ENCODE results near the gene ZBTB34. TPM values are rescaled to one million over a fixed set of nuclear protein-coding genes. Genes with fewer than 3 reads are reported as not detected.

Gene ZBTB34
- total RNA-seq, 2 donors from 2014 or later = 4.5 to 10.8 TPM

DNA sequence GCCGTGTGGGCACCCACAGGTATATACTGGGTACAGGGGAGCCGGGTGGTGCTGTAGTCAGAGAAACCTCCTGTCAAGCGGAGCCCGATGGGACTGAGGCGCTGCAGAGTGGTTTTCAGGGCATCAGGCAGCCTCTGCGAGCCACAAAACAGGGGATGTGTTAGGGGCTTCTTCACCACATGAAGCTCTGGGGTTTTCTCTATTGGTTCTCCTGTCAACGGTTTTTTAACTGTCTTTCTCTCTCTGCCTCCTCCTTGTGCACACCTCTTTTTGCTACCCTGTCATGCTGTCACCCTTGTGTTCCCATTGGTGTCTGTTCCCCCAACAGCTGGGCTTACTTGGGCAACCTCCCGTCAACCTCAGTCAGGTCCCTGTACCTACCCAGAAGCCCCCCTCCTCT, 74.0 kb downstream of the ZBTB34 start:
- intact Hi-C loops (cut with DNase I) = no loop called here
- no peak overlapping the region for H3K4me3 ChIP-seq
- H3K36me3 ChIP-seq = no peaks in the 10 kb centered on the region
- 94% methylated on average over 8 of the region's 8 CpGs for WGBS
- no peaks in the 10 kb centered on the region for H3K27me3 ChIP-seq (replicated peaks; ENCODE audit: insufficient read depth)
- no peaks in the 10 kb centered on the region for H3K4me1 ChIP-seq (replicated peaks)
- TF ChIP-seq POLR2AphosphoS5 (IDR thresholded peaks at IDR 0.05) = no peak
- TF ChIP-seq POLR2A (IDR thresholded peaks at IDR 0.05) = no peak
- TF ChIP-seq, protein P1, sequence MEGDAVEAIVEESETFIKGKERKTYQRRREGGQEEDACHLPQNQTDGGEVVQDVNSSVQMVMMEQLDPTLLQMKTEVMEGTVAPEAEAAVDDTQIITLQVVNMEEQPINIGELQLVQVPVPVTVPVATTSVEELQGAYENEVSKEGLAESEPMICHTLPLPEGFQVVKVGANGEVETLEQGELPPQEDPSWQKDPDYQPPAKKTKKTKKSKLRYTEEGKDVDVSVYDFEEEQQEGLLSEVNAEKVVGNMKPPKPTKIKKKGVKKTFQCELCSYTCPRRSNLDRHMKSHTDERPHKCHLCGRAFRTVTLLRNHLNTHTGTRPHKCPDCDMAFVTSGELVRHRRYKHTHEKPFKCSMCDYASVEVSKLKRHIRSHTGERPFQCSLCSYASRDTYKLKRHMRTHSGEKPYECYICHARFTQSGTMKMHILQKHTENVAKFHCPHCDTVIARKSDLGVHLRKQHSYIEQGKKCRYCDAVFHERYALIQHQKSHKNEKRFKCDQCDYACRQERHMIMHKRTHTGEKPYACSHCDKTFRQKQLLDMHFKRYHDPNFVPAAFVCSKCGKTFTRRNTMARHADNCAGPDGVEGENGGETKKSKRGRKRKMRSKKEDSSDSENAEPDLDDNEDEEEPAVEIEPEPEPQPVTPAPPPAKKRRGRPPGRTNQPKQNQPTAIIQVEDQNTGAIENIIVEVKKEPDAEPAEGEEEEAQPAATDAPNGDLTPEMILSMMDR (IDR thresholded peaks at IDR 0.05) = no peak
- DNase-seq (ENCODE audit: low spot score) = no peak
- H3K27ac ChIP-seq = no peak overlapping the region
- H3K9me3 ChIP-seq = no peaks in the 10 kb centered on the region

Other genes with a start within 250 kb of the ZBTB34 start
- gene LMX1B, start 246.7 kb upstream of the ZBTB34 start, total RNA-seq = 1 to 10 TPM in 1 of 2 donors, under 1 TPM in 1; 0.18 to 2.1 TPM
- gene ZBTB43, start 55.6 kb upstream of the ZBTB34 start, total RNA-seq = 100 to 1,000 TPM in 1 of 2 donors, 10 to 100 TPM in 1; 30.0 to 118 TPM
- 10 to 100 TPM; 14.7 to 20.7 TPM for gene RALGPS1, start 54.1 kb downstream of the ZBTB34 start, total RNA-seq

Data from prostate gland (tissue), 2 donors.